AG04450 (cell line): ENCODE data around the gene HJV. TPM values are rescaled to one million over a fixed set of nuclear protein-coding genes. Genes with fewer than 3 reads are reported as not detected.
"Not testable (repeated sequence)": the region's sequence is repeated elsewhere in the genome, so short reads cannot be mapped to it uniquely, and the experiment has no call there.

ENCODE experiments used
- CTCF ChIA-PET: fragments of 300-600, 350-600 bp; formaldehyde crosslinking; extraction: SDS; loops from one replicate; lab custom pipeline; 2022; ENCODE audit warnings: antibody characterized with exemption, inconsistent platforms; lab: Charles Lee
- POLR2A ChIA-PET: fragments of 350-600 bp; formaldehyde crosslinking; extraction: SDS; loops from one replicate; lab custom pipeline; 2021; ENCODE audit warnings: antibody characterized with exemption, inconsistent platforms; lab: Yijun Ruan, JAX
- DNase-seq: peaks from one replicate; pipeline ENCODE4 v3.0.0-alpha.2; 2011; ENCODE audit warnings: low read depth, low spot score
- H3K27ac ChIP-seq: one replicate; pipeline ENCODE4 v1.5.1; 2012; ENCODE audit warnings: low read depth, low read length, control low read depth
- H3K27me3 ChIP-seq: one replicate; pipeline ENCODE4 v1.6.0; 2012; ENCODE audit warnings: low read length; ENCODE audit not compliant: control insufficient read depth, insufficient read depth
- H3K4me3 ChIP-seq: 2 replicates; pipeline ENCODE4 v1.5.1; 2011; ENCODE audit warnings: mild to moderate bottlenecking, low read depth, low read length, control low read depth
- H3K9me3 ChIP-seq: 2 replicates; pipeline ENCODE4 v1.5.1; 2012; ENCODE audit warnings: low read length; ENCODE audit not compliant: control insufficient read depth, insufficient read depth
- CTCF ChIP-seq: IDR thresholded peaks from 2 replicates; pipeline ENCODE4 v1.5.1; 2011; ENCODE audit warnings: low read depth, low read length, control low read depth, inconsistent platforms
- polyA plus RNA-seq: library from polyadenylated mRNA; depleted of rRNA; stranded (reverse); fragments of >200 nt; gene quantifications from 2 replicates; pipeline ENCODE4 v1.2.3, GENCODE V29; 2011

Gene HJV
- polyA plus RNA-seq, 1 experiment, result not detected

DNA sequence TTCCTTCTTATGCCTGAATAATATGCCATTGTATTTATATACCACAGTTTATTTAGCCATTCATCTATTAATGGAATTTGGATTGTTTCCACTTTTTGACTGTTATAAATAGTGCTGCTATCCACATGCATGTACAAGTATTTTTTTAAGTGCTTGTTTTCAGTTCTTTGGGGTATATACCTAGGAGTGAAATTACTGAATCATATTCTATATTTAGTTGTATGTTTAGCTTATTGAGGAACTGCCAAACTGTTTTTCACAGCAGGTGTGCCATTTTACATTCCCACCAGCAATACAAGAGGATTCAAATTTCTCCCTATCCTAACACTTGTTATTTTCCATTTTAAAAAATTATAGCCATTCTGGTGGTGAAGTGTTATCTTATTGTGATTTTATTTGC is 7.6 kb upstream of the HJV start:
- no peak for DNase-seq
- Histone ChIP-seq H3K9me3 (no peaks in the 10 kb centered on the region), H3K27me3 (no peaks in the 10 kb centered on the region), H3K4me3 (no peak overlapping the region), H3K27ac (no peak overlapping the region)
- ChIA-PET CTCF (interaction anchor here (0.6 to 0.7 kb wide), 2 partner anchors 52 to 169 kb away, joined by 3 to 4 read pairs; no protein-coding TSS in a partner anchor), POLR2A (no interaction called here)
- TF ChIP-seq CTCF, result no peak

- CTCF ChIA-PET, result interaction anchor here (0.5 to 2.2 kb wide), 3 partner anchors 11 to 47 kb away, joined by 4 to 6 read pairs (median 4); no protein-coding TSS in a partner anchor
- H3K27ac ChIP-seq, H3K9me3 ChIP-seq, DNase-seq, POLR2A ChIA-PET, H3K4me3 ChIP-seq, H3K27me3 ChIP-seq: not testable (repeated sequence)
Measured at GRCh38 chr1:146026650-146027049, 5.1 kb upstream of the HJV start.

DNA sequence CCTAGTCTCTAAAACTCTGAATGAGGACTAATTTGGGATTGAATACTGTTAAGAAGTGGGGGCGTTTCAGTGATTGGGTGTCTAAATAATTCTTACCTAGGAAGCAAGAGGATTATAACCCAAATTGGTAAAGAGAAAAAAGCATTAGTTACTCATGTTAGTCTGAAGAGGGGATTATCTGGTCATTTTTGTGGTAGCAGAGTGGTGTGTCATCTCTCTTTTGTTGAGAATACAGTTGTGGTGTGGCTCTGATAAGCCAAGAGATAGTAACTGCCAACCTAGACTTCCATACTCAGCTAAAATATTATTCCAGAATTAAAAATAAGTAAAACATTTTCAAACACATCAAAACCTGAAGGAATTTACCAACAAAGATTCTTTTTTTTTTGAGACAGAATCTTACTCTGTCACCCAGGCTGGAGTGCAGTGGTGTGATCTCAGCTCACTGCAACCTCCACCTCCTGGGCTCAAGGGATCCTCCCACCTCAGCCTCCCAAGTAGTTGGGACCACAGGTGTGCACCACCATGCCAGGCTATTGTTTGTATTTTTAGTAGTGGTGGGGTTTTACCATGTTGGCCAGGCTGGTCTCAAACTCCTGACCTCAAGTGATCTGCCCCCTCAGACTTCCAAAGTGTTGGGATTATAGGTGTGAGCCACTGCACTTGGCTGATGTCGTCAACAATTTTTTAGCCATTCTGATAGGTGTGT is 4.4 kb upstream of the HJV start:
- H3K4me3 ChIP-seq, H3K27ac ChIP-seq, DNase-seq, POLR2A ChIA-PET, H3K9me3 ChIP-seq: not testable (repeated sequence)
- CTCF ChIA-PET, result interaction anchor here (0.5 to 2.2 kb wide), 3 partner anchors 9 to 132 kb away, joined by 3 to 6 read pairs (median 3); no protein-coding TSS in a partner anchor
- peaks cover 12% of the 10 kb centered on the region for H3K27me3 ChIP-seq

- peaks cover 36% of the 10 kb centered on the region for H3K27me3 ChIP-seq
- CTCF ChIA-PET, result interaction anchor here (0.7 to 4.7 kb wide), 6 partner anchors 10 to 177 kb away, joined by 3 to 22 read pairs (median 10); partner anchors contain the start of gene NUDT17
- H3K27ac ChIP-seq, result no peak overlapping the region
- H3K9me3 ChIP-seq, result no peaks in the 10 kb centered on the region; the same call in 1 of the 2 replicates
- DNase-seq, result no peak
- no peak overlapping the region for H3K4me3 ChIP-seq
- POLR2A ChIA-PET, result no interaction called here
- TF ChIP-seq CTCF, result no peak
Measured at GRCh38 chr1:146022403-146023127, 1.0 kb upstream of the HJV start.

- Histone ChIP-seq H3K27me3 (peaks cover 36% of the 10 kb centered on the region), H3K27ac (no peak overlapping the region), H3K9me3 (no peaks in the 10 kb centered on the region; the same call in 1 of the 2 replicates), H3K4me3 (no peak overlapping the region)
- ChIA-PET CTCF (interaction anchor here (1.3 to 4.7 kb wide), 4 partner anchors 11 to 176 kb away, joined by 7 to 22 read pairs (median 16); partner anchors contain the start of gene NUDT17), POLR2A (no interaction called here)
- TF ChIP-seq CTCF, result no peak
- DNase-seq, result no peak
Measured at GRCh38 chr1:146021050-146021445, 487 bp downstream of the HJV start.
